Activated CD8-positive, alpha-beta T cell treated with anti-CD3 and anti-CD28 coated beads, Interleukin-2, amount 10 ng/mL, durations not matched to agents 7 days and 5 days (primary cell): ENCODE results near the gene C10orf95. TPM values are rescaled to one million over a fixed set of nuclear protein-coding genes. Genes with fewer than 3 reads are reported as not detected.
A peak's percentile ranks its signal among the peaks of the same experiment; 100 is the strongest.

Experiments
- ATAC-seq: fragments of 150-1000 bp; cut with Tn5 transposase; one replicate; pipeline ENCODE4 v1.10.0; 2021; ENCODE audit warnings: moderate library complexity
- CTCF ChIA-PET: fragments of 350-600 bp; sonication (Branson Sonifier 250); formaldehyde crosslinking; loops from one replicate; lab custom pipeline; 2021; ENCODE audit warnings: antibody characterized with exemption; lab: Charles Lee
- POLR2A ChIA-PET: fragments of 350-600 bp; sonication (Branson Sonifier 250); formaldehyde crosslinking; loops from one replicate; lab custom pipeline; 2021; ENCODE audit warnings: antibody characterized with exemption; lab: Charles Lee
- DNase-seq: peaks from one replicate; pipeline ENCODE4 v3.0.0-alpha.2; 2020
- H3K27ac Mint-ChIP-seq: one replicate; pipeline ENCODE4 v1.8.0; 2021; ENCODE audit warnings: mild to moderate bottlenecking, mixed read lengths
- H3K27me3 Mint-ChIP-seq: one replicate; pipeline ENCODE4 v1.8.0; 2021; ENCODE audit warnings: low read depth, mixed read lengths
- H3K36me3 Mint-ChIP-seq: one replicate; pipeline ENCODE4 v1.8.0; 2021; ENCODE audit warnings: low read depth, mixed read lengths
- H3K4me1 Mint-ChIP-seq: one replicate; pipeline ENCODE4 v1.8.0; 2021; ENCODE audit warnings: low read depth, mixed read lengths
- H3K4me3 Mint-ChIP-seq: one replicate; pipeline ENCODE4 v1.8.0; 2021; ENCODE audit warnings: mild to moderate bottlenecking, mixed read lengths
- H3K9me3 Mint-ChIP-seq: one replicate; pipeline ENCODE4 v1.8.0; 2022; ENCODE audit warnings: mixed read lengths; ENCODE audit not compliant: insufficient read depth
- total RNA-seq, 2 experiments: library from RNA; stranded (reverse); gene quantifications; one replicate each; pipeline ENCODE4 v1.2.3, GENCODE V29; 2021

Gene C10orf95
- total RNA-seq, 2 experiments from 2014 or later = 0.32 TPM; not detected in 1

DNA sequence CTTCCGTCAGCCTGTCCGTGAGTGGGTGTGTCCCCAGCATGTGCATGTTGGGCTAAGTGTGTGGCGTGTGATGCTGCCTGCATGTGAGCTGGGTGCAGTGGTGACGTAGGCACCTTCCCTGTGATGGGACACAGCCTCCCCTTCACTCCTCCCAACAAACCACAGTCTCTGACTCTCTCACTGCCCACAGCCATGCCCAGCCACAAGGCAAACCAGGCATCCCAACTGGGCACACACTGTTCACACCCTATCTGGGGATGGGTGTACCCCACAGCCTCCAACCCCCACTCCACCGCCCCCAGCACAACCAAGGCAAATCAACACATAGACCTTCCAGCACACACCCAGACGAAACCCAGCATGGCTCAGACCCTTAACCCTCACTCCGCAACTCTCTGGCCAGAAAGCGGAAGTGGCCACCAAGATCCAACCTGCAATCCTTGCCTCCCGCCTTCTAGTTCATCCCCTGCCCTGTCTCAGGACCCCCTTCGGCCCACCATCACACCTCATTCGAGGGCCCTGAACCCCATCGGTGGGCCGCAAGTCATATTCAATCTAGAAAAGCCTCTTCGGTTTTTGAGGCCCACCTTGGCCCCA, 43.1 kb downstream of the C10orf95 start:
- no peaks in the 10 kb centered on the region for H3K9me3 Mint-ChIP-seq
- CTCF ChIA-PET = interaction anchor here (0.9 to 1.4 kb wide), 2 partner anchors 9 to 15 kb away, joined by 3 to 4 read pairs; no protein-coding TSS in a partner anchor
- H3K4me1 Mint-ChIP-seq = peaks cover 30% of the 10 kb centered on the region

DNA sequence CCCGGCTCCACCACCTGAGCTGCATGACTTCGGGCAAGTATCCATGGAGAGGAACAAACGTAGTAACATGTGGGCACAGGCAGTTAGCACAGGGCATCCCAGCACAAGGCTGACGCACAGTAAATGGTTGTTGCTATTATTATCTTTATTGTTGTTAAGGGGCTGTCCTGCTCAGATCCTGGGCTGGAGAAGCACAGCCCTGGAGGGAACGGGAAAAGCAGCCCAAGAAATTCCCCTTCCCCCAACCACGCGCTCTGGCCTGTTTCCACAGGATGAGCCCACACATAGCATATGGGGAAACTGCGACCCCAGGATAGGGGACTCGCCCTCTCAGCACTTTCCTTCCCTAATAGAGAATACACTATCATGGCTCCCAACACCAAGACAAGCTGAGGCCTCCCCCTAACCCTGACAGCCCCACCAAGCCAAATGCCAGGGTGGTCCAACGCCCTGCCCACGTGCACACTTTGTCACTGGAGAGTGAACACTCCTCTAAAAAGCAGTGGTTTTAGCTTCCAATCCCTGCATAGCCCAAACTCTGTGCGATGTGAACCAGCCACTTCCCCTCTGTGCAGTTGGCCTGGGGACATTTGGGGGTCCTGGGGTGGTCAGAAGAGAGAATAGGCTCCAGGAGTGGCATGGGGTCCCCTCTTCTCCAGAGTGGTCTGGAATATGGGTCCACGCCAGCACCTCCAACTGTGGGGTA, 43.8 kb downstream of the C10orf95 start:
- ChIA-PET CTCF (interaction anchor here (0.9 to 1.4 kb wide), 2 partner anchors 8 to 14 kb away, joined by 3 to 4 read pairs; no protein-coding TSS in a partner anchor), POLR2A (interaction anchor here (0.8 kb wide), 1 partner anchor 12 kb away, joined by 5 read pairs; the partner anchor contains the start of gene NFKB2)
- no peak for DNase-seq
- H3K36me3 Mint-ChIP-seq = no peaks in the 10 kb centered on the region
- H3K27me3 Mint-ChIP-seq = peaks cover 22% of the 10 kb centered on the region
- peaks cover 23% of the 10 kb centered on the region for H3K4me1 Mint-ChIP-seq
- no peak overlapping the region for H3K4me3 Mint-ChIP-seq
- no peak for ATAC-seq
- no peak overlapping the region for H3K27ac Mint-ChIP-seq
- H3K9me3 Mint-ChIP-seq = no peaks in the 10 kb centered on the region

More for the DNA sequence above, 43.1 kb downstream of the C10orf95 start:
- no peak for DNase-seq
- H3K27me3 Mint-ChIP-seq = peaks cover 22% of the 10 kb centered on the region
- no peak for ATAC-seq
- POLR2A ChIA-PET = no interaction called here
- H3K36me3 Mint-ChIP-seq = no peaks in the 10 kb centered on the region
- H3K4me3 Mint-ChIP-seq = peak overlapping the region; percentile 29
- H3K27ac Mint-ChIP-seq = no peak overlapping the region

DNA sequence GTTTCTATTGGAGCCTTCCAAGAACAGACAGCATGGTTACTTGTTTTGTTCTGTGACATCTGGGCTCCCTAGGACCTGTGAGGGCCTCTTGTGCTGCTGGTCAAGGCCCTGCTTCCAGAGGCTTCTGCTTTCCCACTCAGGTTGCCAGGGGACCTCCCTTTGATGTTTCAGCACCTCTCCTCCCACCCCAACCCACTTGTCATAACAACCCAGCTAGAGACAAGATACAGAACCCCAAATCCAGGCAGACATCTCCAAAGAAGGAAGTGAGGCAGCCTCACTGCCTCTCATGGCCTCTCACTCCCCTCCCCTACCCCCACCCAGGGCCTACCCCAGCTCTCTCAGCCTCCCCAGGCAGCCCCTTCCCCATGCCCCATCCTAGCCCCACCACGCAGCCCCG, 44.5 kb downstream of the C10orf95 start:
- no peak overlapping the region for H3K4me3 Mint-ChIP-seq
- ATAC-seq (no peak), DNase-seq (no peak)
- POLR2A ChIA-PET = interaction anchor here (0.8 kb wide), 1 partner anchor 11 kb away, joined by 5 read pairs; the partner anchor contains the start of gene NFKB2
- H3K27me3 Mint-ChIP-seq = peaks cover 22% of the 10 kb centered on the region
- no peaks in the 10 kb centered on the region for H3K9me3 Mint-ChIP-seq
- peaks cover 21% of the 10 kb centered on the region for H3K4me1 Mint-ChIP-seq
- peaks cover 2% of the 10 kb centered on the region for H3K36me3 Mint-ChIP-seq
- CTCF ChIA-PET = interaction anchor here (1.4 kb wide), 1 partner anchor 13 kb away, joined by 3 read pairs; no protein-coding TSS in a partner anchor
- no peak overlapping the region for H3K27ac Mint-ChIP-seq

DNA sequence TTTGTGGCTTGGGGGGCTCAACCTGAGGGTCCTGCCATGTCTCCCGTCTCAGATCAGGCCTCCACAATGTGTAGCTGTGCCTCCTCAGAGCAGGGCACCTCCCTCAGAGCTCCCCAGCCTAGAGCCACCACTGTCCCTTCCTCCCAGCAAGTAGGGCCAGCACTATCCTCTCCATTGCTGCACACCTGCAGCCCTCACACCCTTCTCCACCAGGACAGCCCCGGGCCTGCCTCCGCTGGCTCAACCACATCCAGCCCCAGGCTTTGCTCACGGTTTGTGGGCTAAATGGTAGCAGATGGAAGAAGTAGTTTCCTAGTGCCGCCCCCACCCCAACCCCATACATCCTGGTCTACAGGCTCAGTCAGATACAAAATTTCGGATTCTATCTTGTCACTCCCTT, 45.7 kb downstream of the C10orf95 start:
- H3K9me3 Mint-ChIP-seq = no peaks in the 10 kb centered on the region
- no peak overlapping the region for H3K4me3 Mint-ChIP-seq
- peaks cover 14% of the 10 kb centered on the region for H3K27me3 Mint-ChIP-seq
- H3K27ac Mint-ChIP-seq = no peak overlapping the region
- DNase-seq (no peak), ATAC-seq (no peak)
- peaks cover 15% of the 10 kb centered on the region for H3K4me1 Mint-ChIP-seq
- POLR2A ChIA-PET = interaction anchor here (2.3 kb wide), 1 partner anchor 10 kb away, joined by 14 read pairs; the partner anchor contains the start of gene NFKB2
- peaks cover 3% of the 10 kb centered on the region for H3K36me3 Mint-ChIP-seq
- CTCF ChIA-PET = interaction anchor here (0.5 to 3.9 kb wide), 4 partner anchors 8 to 567 kb away, joined by 3 to 30 read pairs (median 3); no protein-coding TSS in a partner anchor

DNA sequence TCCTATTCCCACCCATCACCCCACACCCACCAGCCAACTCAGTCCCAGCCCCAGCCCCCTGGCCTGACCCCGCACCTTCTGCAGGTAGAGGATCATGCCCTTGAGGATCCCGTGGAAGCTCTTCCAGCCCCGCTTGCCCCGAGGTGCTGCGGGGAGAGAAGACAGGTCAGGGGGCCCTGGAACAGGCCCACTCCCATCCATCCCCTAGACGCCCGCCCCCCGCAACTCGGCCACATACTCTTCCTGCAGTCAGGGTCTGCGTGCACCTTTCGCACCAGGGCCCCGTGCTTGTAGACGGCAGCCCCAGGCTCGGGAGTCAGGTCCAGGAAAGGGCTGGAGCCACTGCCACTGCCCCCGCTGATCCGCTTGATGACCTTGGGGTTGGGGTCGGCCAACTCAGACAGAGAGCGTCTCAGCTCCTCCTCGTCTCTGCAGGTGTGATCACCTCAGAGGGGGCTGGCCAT, 46.2 kb downstream of the C10orf95 start:
- Mint-ChIP-seq H3K9me3 (no peaks in the 10 kb centered on the region), H3K4me3 (no peak overlapping the region), H3K27ac (no peak overlapping the region), H3K36me3 (peaks cover 8% of the 10 kb centered on the region), H3K4me1 (peaks cover 19% of the 10 kb centered on the region), H3K27me3 (peaks cover 14% of the 10 kb centered on the region)
- POLR2A ChIA-PET = interaction anchor here (2.3 kb wide), 1 partner anchor 10 kb away, joined by 14 read pairs; the partner anchor contains the start of gene NFKB2
- ATAC-seq = no peak
- CTCF ChIA-PET = interaction anchor here (1.2 to 3.9 kb wide), 3 partner anchors 11 to 175 kb away, joined by 3 to 30 read pairs (median 5); no protein-coding TSS in a partner anchor
- no peak for DNase-seq

DNA sequence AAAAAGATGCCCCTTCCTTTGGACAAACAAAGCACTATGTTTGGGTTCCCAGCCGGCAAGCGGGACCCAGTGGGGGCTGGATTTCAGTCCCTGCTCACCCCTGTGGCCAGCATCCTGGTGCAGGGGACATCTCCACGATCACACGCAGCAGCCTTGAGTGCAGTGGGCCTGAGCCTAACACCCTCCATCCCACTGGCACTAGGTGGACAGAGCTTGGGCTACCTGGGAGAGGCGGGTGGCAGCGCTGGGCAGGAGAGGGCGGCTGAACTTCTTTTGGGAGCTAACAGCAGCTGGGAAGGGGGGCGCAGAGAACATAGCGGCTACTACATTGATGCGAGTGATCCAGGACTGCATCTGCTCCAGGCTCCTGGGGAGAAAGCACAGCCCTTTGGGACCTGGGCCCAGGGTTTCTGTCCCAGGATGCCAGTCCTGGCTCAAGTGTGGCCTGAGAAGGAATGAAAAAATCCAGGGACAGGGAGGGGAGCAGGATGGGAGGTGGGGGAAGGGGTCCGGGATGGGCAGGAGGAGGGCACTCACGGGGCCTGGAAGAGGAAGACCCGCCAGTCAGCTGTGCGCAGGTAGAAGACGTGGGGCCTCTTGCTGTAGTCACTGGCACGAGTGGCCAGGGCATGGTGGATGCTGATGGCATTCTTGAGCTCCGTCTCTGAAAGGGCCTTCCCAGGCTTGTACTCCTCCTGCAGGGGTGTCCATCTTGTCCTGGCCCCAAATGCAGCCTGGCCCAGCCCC, 46.8 kb downstream of the C10orf95 start:
- Mint-ChIP-seq H3K27ac (no peak overlapping the region), H3K27me3 (peaks cover 8% of the 10 kb centered on the region), H3K9me3 (no peaks in the 10 kb centered on the region), H3K4me1 (peaks cover 19% of the 10 kb centered on the region), H3K36me3 (peaks cover 14% of the 10 kb centered on the region), H3K4me3 (no peak overlapping the region)
- POLR2A ChIA-PET = interaction anchor here (1.3 to 2.3 kb wide), 2 partner anchors 9 kb away, joined by 4 to 14 read pairs; partner anchors contain the start of gene NFKB2
- DNase-seq = no peak
- no peak for ATAC-seq
- CTCF ChIA-PET = interaction anchor here (1.2 to 3.9 kb wide), 6 partner anchors 8 to 174 kb away, joined by 3 to 30 read pairs (median 6); partner anchors contain the start of gene NFKB2

DNA sequence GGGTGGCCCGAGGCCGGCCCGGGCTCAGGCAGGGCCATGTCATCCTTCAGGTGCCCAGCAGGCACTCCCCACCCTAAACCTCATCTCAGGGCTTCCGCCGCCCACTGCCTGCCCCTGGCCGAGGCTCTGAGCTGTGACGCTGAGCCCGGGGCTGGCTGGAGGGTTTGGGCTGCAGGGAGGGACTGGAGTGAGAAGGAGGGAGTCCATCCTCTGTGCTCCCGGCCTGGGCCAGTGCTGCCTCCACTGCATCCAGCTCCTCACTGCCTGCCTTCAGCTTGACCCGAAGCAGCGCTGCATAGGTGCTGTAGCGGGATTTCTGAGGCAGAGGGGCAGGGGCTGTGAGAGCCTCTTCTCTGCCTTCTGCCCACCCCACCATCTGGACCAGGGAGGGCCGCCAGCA, 48.2 kb downstream of the C10orf95 start:
- DNase-seq (no peak), ATAC-seq (no peak)
- Mint-ChIP-seq H3K36me3 (peaks cover 23% of the 10 kb centered on the region), H3K9me3 (no peaks in the 10 kb centered on the region), H3K27ac (no peak overlapping the region), H3K4me3 (no peak overlapping the region), H3K4me1 (peaks cover 23% of the 10 kb centered on the region), H3K27me3 (peaks cover 2% of the 10 kb centered on the region)
- ChIA-PET CTCF (interaction anchor here (0.6 to 3.9 kb wide), 9 partner anchors 8 to 176 kb away, joined by 3 to 30 read pairs (median 4); partner anchors contain the start of gene NFKB2), POLR2A (interaction anchor here (0.9 to 1.3 kb wide), 3 partner anchors 8 to 33 kb away, joined by 4 to 5 read pairs (median 4); partner anchors contain the start of gene NFKB2)

DNA sequence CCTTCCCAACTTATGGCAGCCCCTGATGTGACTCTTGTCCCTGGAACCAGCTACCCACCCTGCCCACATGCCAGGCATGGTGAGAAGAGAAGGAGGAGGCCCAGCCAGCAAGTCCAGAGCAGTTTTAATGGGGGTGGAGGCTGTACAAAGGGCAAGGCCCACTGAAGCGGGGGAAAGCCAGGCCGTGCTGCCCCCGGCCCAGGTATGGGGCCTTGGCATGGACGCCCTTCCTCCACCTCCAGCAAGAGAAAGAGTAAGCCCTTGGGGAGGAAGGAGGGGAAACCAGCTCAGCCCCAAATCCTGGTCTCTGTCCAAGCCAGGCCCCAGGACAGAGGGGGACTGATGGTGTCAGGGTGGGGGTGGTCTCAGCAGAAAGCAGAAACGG, 48.8 kb downstream of the C10orf95 start:
- Mint-ChIP-seq H3K9me3 (no peaks in the 10 kb centered on the region), H3K4me1 (peaks cover 25% of the 10 kb centered on the region), H3K4me3 (no peak overlapping the region), H3K36me3 (peaks cover 28% of the 10 kb centered on the region), H3K27me3 (no peaks in the 10 kb centered on the region), H3K27ac (no peak overlapping the region)
- ChIA-PET CTCF (interaction anchor here (0.8 to 10.7 kb wide), 7 partner anchors 7 to 175 kb away, joined by 3 to 156 read pairs (median 7); partner anchors contain the start of genes ELOVL3 and NFKB2), POLR2A (interaction anchor here (0.9 to 1.1 kb wide), 3 partner anchors 9 to 33 kb away, joined by 3 to 5 read pairs (median 4); no protein-coding TSS in a partner anchor)
- ATAC-seq = no peak
- no peak for DNase-seq

DNA sequence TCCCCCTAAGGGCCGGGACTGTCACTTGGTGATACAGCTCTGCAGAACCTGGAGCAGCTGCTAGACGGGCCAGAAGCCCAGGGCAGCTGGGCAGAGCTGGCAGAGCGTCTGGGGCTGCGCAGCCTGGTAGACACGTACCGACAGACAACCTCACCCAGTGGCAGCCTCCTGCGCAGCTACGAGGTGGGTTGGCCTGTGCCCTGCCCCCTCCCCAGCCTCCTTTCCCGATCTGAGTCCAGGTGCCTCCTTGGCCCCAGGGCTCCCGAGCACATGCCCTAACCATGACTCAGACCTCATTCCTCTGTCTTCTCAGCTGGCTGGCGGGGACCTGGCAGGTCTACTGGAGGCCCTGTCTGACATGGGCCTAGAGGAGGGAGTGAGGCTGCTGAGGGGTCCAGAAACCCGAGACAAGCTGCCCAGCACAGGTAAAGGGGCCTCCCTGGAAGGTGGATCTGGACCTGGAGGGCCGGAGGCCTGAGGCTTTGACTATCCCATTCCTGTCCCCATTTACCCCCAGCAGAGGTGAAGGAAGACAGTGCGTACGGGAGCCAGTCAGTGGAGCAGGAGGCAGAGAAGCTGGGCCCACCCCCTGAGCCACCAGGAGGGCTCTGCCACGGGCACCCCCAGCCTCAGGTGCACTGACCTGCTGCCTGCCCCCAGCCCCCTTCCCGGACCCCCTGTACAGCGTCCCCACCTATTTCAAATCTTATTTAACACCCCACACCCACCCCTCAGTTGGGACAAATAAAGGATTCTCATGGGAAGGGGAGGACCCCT, 49.4 kb downstream of the C10orf95 start:
- no peaks in the 10 kb centered on the region for H3K27me3 Mint-ChIP-seq
- ATAC-seq = no peak
- H3K4me1 Mint-ChIP-seq = peaks cover 28% of the 10 kb centered on the region
- H3K9me3 Mint-ChIP-seq = no peaks in the 10 kb centered on the region
- no peak overlapping the region for H3K4me3 Mint-ChIP-seq
- peaks cover 32% of the 10 kb centered on the region for H3K36me3 Mint-ChIP-seq
- no peak overlapping the region for H3K27ac Mint-ChIP-seq
- no peak for DNase-seq
- ChIA-PET POLR2A (interaction anchor here (1.0 kb wide), 1 partner anchor 11 kb away, joined by 3 read pairs; no protein-coding TSS in a partner anchor), CTCF (interaction anchor here (0.8 to 10.7 kb wide), 2 partner anchors 9 to 173 kb away, joined by 3 to 156 read pairs; partner anchors contain the start of gene ELOVL3)

DNA sequence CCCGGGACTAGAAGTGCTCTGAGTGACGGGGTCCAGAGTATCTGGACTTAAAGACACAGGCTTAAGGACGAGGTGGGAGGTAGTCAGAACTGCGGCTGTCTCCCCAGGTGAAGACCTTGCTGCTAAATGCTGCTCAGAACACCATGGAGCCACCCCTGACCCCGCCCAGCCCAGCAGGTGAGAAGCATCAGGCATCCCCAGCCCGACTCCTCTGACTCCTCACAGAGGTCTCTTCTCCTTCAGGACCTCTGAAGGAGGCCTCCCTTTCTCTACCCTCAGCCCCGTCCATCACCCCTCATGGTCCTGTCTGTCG, 50.0 kb downstream of the C10orf95 start:
- H3K27ac Mint-ChIP-seq = no peak overlapping the region
- CTCF ChIA-PET = interaction anchor here (10.7 kb wide), 1 partner anchor 172 kb away, joined by 156 read pairs; the partner anchor contains the start of gene ELOVL3
- H3K4me3 Mint-ChIP-seq = no peak overlapping the region
- H3K36me3 Mint-ChIP-seq = peaks cover 37% of the 10 kb centered on the region
- ATAC-seq = no peak
- no peaks in the 10 kb centered on the region for H3K9me3 Mint-ChIP-seq
- POLR2A ChIA-PET = interaction anchor here (1.0 kb wide), 1 partner anchor 11 kb away, joined by 3 read pairs; no protein-coding TSS in a partner anchor
- no peaks in the 10 kb centered on the region for H3K27me3 Mint-ChIP-seq
- DNase-seq = no peak
- H3K4me1 Mint-ChIP-seq = peaks cover 34% of the 10 kb centered on the region
